Neuronal stem cell (in vitro differentiated cells): Measurements from ENCODE around the gene CRYBB1.
A peak's percentile ranks its signal among the peaks of the same experiment; 100 is the strongest.

Source experiments
- DNase-seq: peaks from one replicate; pipeline ENCODE4 v3.0.0-alpha.2; 2013; ENCODE audit warnings: low spot score
- H2AFZ ChIP-seq: one replicate; pipeline ENCODE4 v1.6.1; 2013; ENCODE audit warnings: mild to moderate bottlenecking, low read length, inconsistent platforms
- H2AK5ac ChIP-seq: 2 replicates; pipeline ENCODE4 v1.6.1; 2013; ENCODE audit warnings: low read depth, mild to moderate bottlenecking, inconsistent platforms, low read length, moderate library complexity, mixed read lengths
- H2BK120ac ChIP-seq: 2 replicates; pipeline ENCODE4 v1.6.1; 2013; ENCODE audit warnings: low read depth, mild to moderate bottlenecking, inconsistent platforms, low read length, moderate library complexity, mixed read lengths
- H2BK12ac ChIP-seq: one replicate; pipeline ENCODE4 v1.6.1; 2013; ENCODE audit warnings: low read length, inconsistent platforms
- H2BK15ac ChIP-seq: 2 replicates; pipeline ENCODE4 v1.6.1; 2013; ENCODE audit warnings: mild to moderate bottlenecking, low read length, inconsistent platforms, mixed read lengths
- H2BK5ac ChIP-seq: one replicate; pipeline ENCODE4 v1.6.1; 2013; ENCODE audit warnings: inconsistent platforms, mild to moderate bottlenecking, low read length, moderate library complexity
- H3K14ac ChIP-seq: one replicate; pipeline ENCODE4 v1.6.1; 2013; ENCODE audit warnings: low read length, inconsistent platforms
- H3K18ac ChIP-seq: 2 replicates; pipeline ENCODE4 v1.6.1; 2013; ENCODE audit warnings: low read length, inconsistent platforms
- H3K23ac ChIP-seq: 2 replicates; pipeline ENCODE4 v1.6.1; 2013; ENCODE audit warnings: low read depth, mild to moderate bottlenecking, mixed read lengths, low read length, inconsistent platforms; ENCODE audit not compliant: poor library complexity
- H3K27ac ChIP-seq: replicated peaks from 3 replicates; pipeline ENCODE4 v1.5.1; 2013; ENCODE audit warnings: low read length, inconsistent platforms
- H3K27me3 ChIP-seq, 3 experiments: 2 replicates each; pipeline ENCODE4 v1.6.1; 2013; ENCODE audit warnings: low read length in 3 of 3, mild to moderate bottlenecking in 2 of 3, inconsistent platforms in 1 of 3, low read depth in 1 of 3, mixed read lengths in 1 of 3, moderate library complexity in 1 of 3; ENCODE audit not compliant: control insufficient read depth in 3 of 3, insufficient read depth in 3 of 3
- H3K36me3 ChIP-seq, 2 donors: replicated peaks in 1 of 2; 2 replicates each; pipeline ENCODE4 v1.6.1; 2013; ENCODE audit warnings: low read length in 2 of 2; ENCODE audit not compliant: control insufficient read depth in 2 of 2, insufficient read depth in 2 of 2
- H3K4ac ChIP-seq: 2 replicates; pipeline ENCODE4 v1.6.1; 2013; ENCODE audit warnings: inconsistent platforms, mild to moderate bottlenecking, low read length, moderate library complexity
- H3K4me1 ChIP-seq, 2 donors: 1 replicate in 1 of 2; 2 replicates in 1 of 2; pipeline ENCODE4 v1.6.1; 2013; ENCODE audit warnings: low read length in 2 of 2, low read depth in 1 of 2; ENCODE audit not compliant: control insufficient read depth in 2 of 2, insufficient read depth in 1 of 2
- H3K4me2 ChIP-seq: one replicate; pipeline ENCODE4 v1.6.1; 2013; ENCODE audit warnings: mild to moderate bottlenecking, low read length, inconsistent platforms; ENCODE audit not compliant: insufficient read depth, poor library complexity, severe bottlenecking
- H3K4me3 ChIP-seq, 2 donors: 2 replicates each; pipeline ENCODE4 v1.5.1; 2013; ENCODE audit warnings: low read length in 2 of 2, mild to moderate bottlenecking in 2 of 2, inconsistent platforms in 1 of 2, moderate library complexity in 1 of 2
- H3K79me1 ChIP-seq: one replicate; pipeline ENCODE4 v1.6.1; 2013; ENCODE audit warnings: low read depth, mild to moderate bottlenecking, inconsistent platforms, low read length, moderate library complexity
- H3K9ac ChIP-seq: one replicate; pipeline ENCODE4 v1.6.1; 2013; ENCODE audit warnings: mild to moderate bottlenecking, low read depth, low read length, inconsistent platforms; ENCODE audit not compliant: poor library complexity
- H3K9me3 ChIP-seq, 2 donors: replicated peaks in 1 of 2; 2 replicates each; pipeline versions ENCODE3 to v1.6.1; 2013; ENCODE audit warnings: low read length in 2 of 2, mild to moderate bottlenecking in 2 of 2, inconsistent platforms in 1 of 2, low read depth in 1 of 2, mixed read lengths in 1 of 2, moderate library complexity in 1 of 2; ENCODE audit not compliant: control insufficient read depth in 2 of 2, insufficient read depth in 1 of 2
- H4K8ac ChIP-seq: one replicate; pipeline ENCODE4 v1.6.1; 2013; ENCODE audit warnings: low read depth, mild to moderate bottlenecking, inconsistent platforms, low read length, moderate library complexity
- H4K91ac ChIP-seq: one replicate; pipeline ENCODE4 v1.6.1; 2013; ENCODE audit warnings: low read length, low read depth, mild to moderate bottlenecking, inconsistent platforms; ENCODE audit not compliant: poor library complexity
- WGBS, 2 donors: extraction: QIAGEN DNeasy Blood & Tissue Kit; methylation state at CpG; one replicate each; pipeline ENCODE4 v1.1.7; 2013; ENCODE audit warnings: missing lambda C conversion rate in 2 of 2, mixed read lengths in 1 of 2; ENCODE audit not compliant: insufficient read length in 2 of 2, insufficient replicate concordance in 1 of 2; ENCODE audit errors: extremely low coverage in 2 of 2; 5-methylcytosine and 5-hydroxymethylcytosine counted together

CRYBB1 gene

DNA sequence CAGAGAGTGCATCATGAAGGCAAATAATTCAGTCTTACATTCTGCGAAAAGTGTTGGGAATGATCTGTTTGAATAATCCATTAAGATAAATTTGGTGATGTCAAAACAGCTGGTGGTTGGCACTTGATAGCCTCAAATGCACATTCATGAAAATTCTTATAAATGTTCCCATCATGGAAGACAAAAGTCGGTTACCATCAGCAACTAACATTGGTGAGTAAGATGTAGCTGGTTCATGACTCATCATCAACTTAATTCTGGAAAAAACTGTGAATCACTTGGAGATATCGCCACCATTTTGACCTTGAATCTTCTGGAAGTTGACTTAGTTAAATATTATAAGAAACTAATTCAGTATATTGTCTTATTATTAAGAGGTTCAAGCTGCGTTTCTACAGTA is 11.2 kb downstream of the CRYBB1 start:
- H3K23ac ChIP-seq = no peak overlapping the region
- no peak overlapping the region for H2AK5ac ChIP-seq
- H3K36me3 ChIP-seq = no peaks in the 10 kb centered on the region
- H3K4me1 ChIP-seq = peaks cover 0 to 3% of the 10 kb centered on the region in 2 donors
- H3K4ac ChIP-seq = no peak overlapping the region
- no peak overlapping the region for H2BK5ac ChIP-seq
- no peaks in the 10 kb centered on the region for H3K27me3 ChIP-seq
- no peaks in the 10 kb centered on the region for H3K79me1 ChIP-seq
- H3K4me2 ChIP-seq = no peak overlapping the region
- H3K27ac ChIP-seq = no peak overlapping the region
- H3K9me3 ChIP-seq = no peaks in the 10 kb centered on the region
- no peak overlapping the region for H3K14ac ChIP-seq
- no CpG with 5 or more reads among the region's 4 CpGs for WGBS, 2 donors
- no peak overlapping the region for H2BK15ac ChIP-seq
- H3K18ac ChIP-seq = no peak overlapping the region
- no peak overlapping the region for H2BK120ac ChIP-seq
- no peak overlapping the region for H2BK12ac ChIP-seq
- no peak overlapping the region for H4K8ac ChIP-seq
- no peak overlapping the region for H2AFZ ChIP-seq
- no peak overlapping the region for H3K4me3 ChIP-seq
- H3K9ac ChIP-seq = no peak overlapping the region
- no peak overlapping the region for H4K91ac ChIP-seq
- no peak for DNase-seq

DNA sequence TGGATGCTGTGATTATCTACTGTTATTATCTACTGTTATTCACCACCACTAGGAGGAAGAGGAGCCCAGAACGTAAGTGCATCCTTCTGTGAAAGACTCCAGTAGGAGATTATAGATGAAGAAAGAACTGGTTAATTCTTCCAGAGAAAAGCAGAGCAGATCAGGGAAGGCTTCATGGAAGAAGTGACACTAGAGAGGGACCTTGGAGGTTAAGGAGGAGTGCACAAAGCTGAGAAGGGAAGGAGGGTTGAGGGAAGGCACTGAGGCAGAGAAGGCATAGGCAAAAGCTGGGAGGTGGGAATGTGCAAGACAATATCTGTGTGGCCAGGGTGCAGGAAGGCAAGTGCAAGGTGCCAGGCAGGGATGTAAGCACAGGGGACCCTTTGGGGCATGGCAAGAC is 13.5 kb downstream of the CRYBB1 start:
- no peak for DNase-seq
- Histone ChIP-seq H4K8ac (no peak overlapping the region), H3K79me1 (no peaks in the 10 kb centered on the region), H3K14ac (no peak overlapping the region), H2AFZ (no peak overlapping the region), H3K36me3 (no peaks in the 10 kb centered on the region), H3K4me1 (peaks cover 0 to 6% of the 10 kb centered on the region in 2 donors), H2BK15ac (no peak overlapping the region), H3K23ac (no peak overlapping the region), H3K27ac (no peak overlapping the region), H3K9me3 (no peaks in the 10 kb centered on the region), H2BK120ac (no peak overlapping the region), H3K27me3 (no peaks in the 10 kb centered on the region), H4K91ac (no peak overlapping the region), H2BK5ac (no peak overlapping the region), H3K9ac (no peak overlapping the region), H3K4me3 (no peak overlapping the region), H2AK5ac (no peak overlapping the region), H3K18ac (no peak overlapping the region), H3K4ac (no peak overlapping the region), H3K4me2 (no peak overlapping the region), H2BK12ac (no peak overlapping the region)
- WGBS, 2 donors = no CpG with 5 or more reads among the region's 1 CpG

DNA sequence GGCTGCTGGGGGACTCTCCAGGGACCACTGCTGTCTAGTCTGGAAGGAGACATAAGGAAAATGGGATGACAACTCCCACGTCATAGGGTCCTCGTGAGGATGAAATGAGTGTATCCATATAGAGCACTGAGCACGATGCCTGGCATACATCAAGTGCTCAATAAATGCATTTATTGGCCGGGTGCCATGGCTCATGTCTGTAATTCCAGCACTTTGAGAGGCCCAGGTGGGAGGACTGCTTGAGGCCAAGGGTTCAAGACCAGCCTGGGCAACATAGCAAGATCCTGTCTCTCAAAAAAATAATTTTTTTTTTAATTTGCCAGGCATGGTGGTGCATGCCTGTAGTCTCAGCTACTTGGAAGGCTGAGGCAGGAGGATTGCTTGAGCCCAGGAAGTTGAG is 15.7 kb downstream of the CRYBB1 start:
- no peak overlapping the region for H2BK5ac ChIP-seq
- H3K27me3 ChIP-seq = no peaks in the 10 kb centered on the region
- H3K23ac ChIP-seq = no peak overlapping the region
- no peaks in the 10 kb centered on the region for H3K79me1 ChIP-seq
- H3K9me3 ChIP-seq = no peaks in the 10 kb centered on the region
- H3K9ac ChIP-seq = no peak overlapping the region
- no peak overlapping the region for H4K8ac ChIP-seq
- H3K4ac ChIP-seq = no peak overlapping the region
- H3K36me3 ChIP-seq = no peaks in the 10 kb centered on the region
- DNase-seq = no peak
- peak overlapping the region; percentile 94 for H2AK5ac ChIP-seq
- no peak overlapping the region for H3K18ac ChIP-seq
- H3K4me3 ChIP-seq = no peak overlapping the region
- H2BK120ac ChIP-seq = peak overlapping the region; percentile 38
- H2AFZ ChIP-seq = no peak overlapping the region
- H2BK12ac ChIP-seq = no peak overlapping the region
- H3K27ac ChIP-seq = no peak overlapping the region
- no peak overlapping the region for H2BK15ac ChIP-seq
- no peak overlapping the region for H3K14ac ChIP-seq
- no peak overlapping the region for H4K91ac ChIP-seq
- WGBS, 2 donors = no CpG with 5 or more reads among the region's 4 CpGs
- peaks cover 0 to 6% of the 10 kb centered on the region in 2 donors for H3K4me1 ChIP-seq
- H3K4me2 ChIP-seq = no peak overlapping the region

DNA sequence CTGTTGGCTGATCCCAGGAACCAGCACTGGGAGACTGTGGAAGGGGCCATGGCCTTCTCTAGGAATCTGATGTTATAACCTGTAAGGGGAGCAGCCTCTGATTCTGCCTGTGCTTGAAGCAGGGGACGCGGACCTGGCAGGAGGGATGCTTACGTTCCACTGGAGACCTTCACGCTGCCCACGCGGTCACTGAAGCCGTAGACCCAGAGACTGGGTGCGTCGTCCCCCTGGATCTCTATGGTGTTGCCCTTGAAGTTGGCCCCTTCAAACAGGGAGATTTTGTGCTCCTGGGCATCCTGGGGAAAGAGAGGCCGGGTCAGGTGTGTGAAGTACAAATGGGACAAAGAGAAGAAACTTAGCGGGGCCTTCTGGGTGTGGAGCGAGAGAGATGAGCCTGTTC is 16.1 kb downstream of the CRYBB1 start:
- Histone ChIP-seq H2BK12ac (no peak overlapping the region), H2AFZ (peak overlapping the region; percentile 19), H3K4ac (no peak overlapping the region), H3K14ac (no peak overlapping the region), H3K4me1 (peaks cover 0 to 6% of the 10 kb centered on the region in 2 donors), H3K79me1 (no peaks in the 10 kb centered on the region), H4K91ac (no peak overlapping the region), H3K9ac (no peak overlapping the region), H3K9me3 (no peaks in the 10 kb centered on the region), H2BK15ac (no peak overlapping the region), H3K18ac (peak overlapping the region; percentile 24), H3K4me3 (no peak overlapping the region), H3K23ac (no peak overlapping the region), H2BK120ac (peak overlapping the region; percentile 38), H2AK5ac (peak overlapping the region; percentile 94), H4K8ac (no peak overlapping the region), H2BK5ac (no peak overlapping the region), H3K27ac (no peak overlapping the region), H3K36me3 (no peaks in the 10 kb centered on the region), H3K4me2 (no peak overlapping the region), H3K27me3 (no peaks in the 10 kb centered on the region)
- no CpG with 5 or more reads among the region's 12 CpGs for WGBS, 2 donors
- DNase-seq = no peak
